ENCODE results near the gene PAK3. TPM values are rescaled to one million over a fixed set of nuclear protein-coding genes. Genes with fewer than 3 reads are reported as not detected.

PAK3 gene
- total RNA-seq, 2 experiments from 2014 or later = 0.17 TPM; not detected in 1

GRCh38 chrX:111159232-111159631 lies 63.2 kb downstream of the PAK3 start:
- no peak overlapping the region for H3K4me3 Mint-ChIP-seq
- ChIA-PET CTCF (no interaction called here), POLR2A (no interaction called here)
- no peaks in the 10 kb centered on the region for H3K36me3 Mint-ChIP-seq (ENCODE audit: low read depth)
- H3K27me3 Mint-ChIP-seq = no peaks in the 10 kb centered on the region
- no peak for DNase-seq
- no peaks in the 10 kb centered on the region for H3K9me3 Mint-ChIP-seq
- H3K27ac Mint-ChIP-seq = no peak overlapping the region
- no peaks in the 10 kb centered on the region for H3K4me1 Mint-ChIP-seq

DNA sequence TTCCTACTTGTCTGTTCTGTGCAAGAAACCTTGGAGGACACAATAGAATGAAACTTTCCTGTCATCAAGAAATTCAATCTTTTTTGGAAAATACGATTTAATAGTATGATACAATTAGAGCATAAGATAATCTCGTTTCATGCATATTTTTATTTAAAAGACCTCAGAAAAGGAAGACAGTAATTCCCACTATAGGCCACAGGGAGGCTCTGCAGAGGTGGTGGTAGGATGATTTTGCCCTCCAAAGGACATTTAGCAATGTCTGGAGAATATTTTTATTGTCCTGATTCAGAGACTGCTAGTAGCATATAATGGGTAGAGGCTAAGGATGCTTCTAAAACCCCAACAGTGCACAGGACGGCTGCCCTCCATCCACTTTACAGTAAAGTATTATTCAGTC lies 68.7 kb downstream of the PAK3 start:
- Mint-ChIP-seq H3K4me1 (peaks cover 3% of the 10 kb centered on the region), H3K36me3 (ENCODE audit: low read depth) (no peaks in the 10 kb centered on the region), H3K27me3 (no peaks in the 10 kb centered on the region), H3K27ac (no peak overlapping the region), H3K9me3 (no peaks in the 10 kb centered on the region), H3K4me3 (no peak overlapping the region)
- CTCF ChIA-PET = no interaction called here
- DNase-seq = no peak
- POLR2A ChIA-PET = no interaction called here

DNA sequence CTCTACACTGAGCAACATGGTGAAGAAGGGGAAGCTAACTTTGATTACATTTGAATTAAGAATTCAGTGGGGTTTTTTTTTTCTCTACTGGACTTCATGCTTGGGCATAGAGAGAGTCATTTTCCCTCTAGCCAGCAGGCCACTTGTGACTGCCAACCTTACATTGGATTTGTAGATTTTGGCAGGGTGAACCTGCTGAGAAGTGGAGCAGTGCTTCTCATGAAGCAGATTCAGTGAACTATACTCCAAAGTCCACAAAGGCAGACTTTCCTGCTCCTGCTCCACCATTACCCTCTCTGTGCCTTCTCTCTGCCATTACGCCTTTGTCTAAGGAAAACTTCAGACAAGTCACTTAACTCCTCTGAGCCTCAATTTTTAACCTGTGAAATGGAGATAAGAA lies 69.9 kb downstream of the PAK3 start:
- CTCF ChIA-PET = no interaction called here
- H3K27ac Mint-ChIP-seq = no peak overlapping the region

GRCh38 chrX:111167334-111167733 lies 71.3 kb downstream of the PAK3 start:
- CTCF ChIA-PET = no interaction called here
- Mint-ChIP-seq H3K9me3 (no peaks in the 10 kb centered on the region), H3K4me3 (no peak overlapping the region), H3K27me3 (no peaks in the 10 kb centered on the region), H3K4me1 (peaks cover 3% of the 10 kb centered on the region), H3K36me3 (ENCODE audit: low read depth) (no peaks in the 10 kb centered on the region), H3K27ac (no peak overlapping the region)
- POLR2A ChIA-PET = no interaction called here
- DNase-seq = no peak

More for the DNA sequence above, 69.9 kb downstream of the PAK3 start:
- Mint-ChIP-seq H3K4me3 (no peak overlapping the region), H3K4me1 (peaks cover 3% of the 10 kb centered on the region), H3K9me3 (no peaks in the 10 kb centered on the region), H3K36me3 (ENCODE audit: low read depth) (no peaks in the 10 kb centered on the region), H3K27me3 (no peaks in the 10 kb centered on the region)
- no peak for DNase-seq
- POLR2A ChIA-PET = no interaction called here

DNA sequence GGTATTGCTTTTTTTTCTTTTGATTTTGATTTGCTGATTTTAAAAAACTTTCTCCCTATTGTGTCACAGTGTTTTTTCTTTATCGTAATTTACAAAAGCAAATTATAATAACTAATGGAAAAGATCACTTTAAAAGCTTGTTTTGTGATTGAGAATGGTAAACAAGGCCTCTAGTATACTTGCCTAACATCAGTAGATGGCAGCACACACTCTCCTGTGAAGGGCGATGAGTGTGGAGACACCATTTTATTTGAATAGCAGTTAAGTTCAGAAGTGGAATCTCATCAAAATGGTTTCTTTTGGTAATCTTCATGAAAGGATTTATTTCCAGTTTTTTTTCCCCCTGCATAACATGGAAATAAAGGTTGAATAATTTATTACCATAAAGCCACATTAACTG lies 72.3 kb downstream of the PAK3 start:
- CTCF ChIA-PET = interaction anchor here (0.5 to 0.6 kb wide), 2 partner anchors 68 to 562 kb away, joined by 3 read pairs; no protein-coding TSS in a partner anchor
- Mint-ChIP-seq H3K4me3 (no peak overlapping the region), H3K9me3 (no peaks in the 10 kb centered on the region), H3K36me3 (ENCODE audit: low read depth) (no peaks in the 10 kb centered on the region), H3K27ac (no peak overlapping the region), H3K27me3 (no peaks in the 10 kb centered on the region), H3K4me1 (peaks cover 3% of the 10 kb centered on the region)
- POLR2A ChIA-PET = no interaction called here
- DNase-seq = no peak

DNA sequence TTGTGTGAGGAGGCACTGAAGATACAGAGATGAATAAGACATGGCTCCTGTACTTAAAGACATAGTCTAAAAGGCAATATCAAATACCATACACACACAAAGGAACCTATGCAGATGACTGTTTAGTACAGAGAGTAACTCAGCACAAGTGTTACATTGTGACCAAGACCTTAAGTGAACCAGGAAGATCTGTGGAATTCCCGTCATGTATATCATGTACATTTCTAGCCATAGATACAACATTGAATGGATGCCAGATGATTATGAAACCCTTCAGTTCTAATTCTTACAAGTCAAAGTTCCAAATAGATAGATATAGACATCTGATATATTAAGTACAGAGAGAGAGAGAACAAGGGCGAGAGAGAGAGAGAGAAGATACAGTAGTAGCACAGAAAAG lies 73.2 kb downstream of the PAK3 start:
- Mint-ChIP-seq H3K4me1 (peaks cover 3% of the 10 kb centered on the region), H3K36me3 (ENCODE audit: low read depth) (no peaks in the 10 kb centered on the region), H3K4me3 (no peak overlapping the region), H3K27ac (no peak overlapping the region), H3K9me3 (no peaks in the 10 kb centered on the region), H3K27me3 (no peaks in the 10 kb centered on the region)
- ChIA-PET CTCF (no interaction called here), POLR2A (no interaction called here)
- no peak for DNase-seq

DNA sequence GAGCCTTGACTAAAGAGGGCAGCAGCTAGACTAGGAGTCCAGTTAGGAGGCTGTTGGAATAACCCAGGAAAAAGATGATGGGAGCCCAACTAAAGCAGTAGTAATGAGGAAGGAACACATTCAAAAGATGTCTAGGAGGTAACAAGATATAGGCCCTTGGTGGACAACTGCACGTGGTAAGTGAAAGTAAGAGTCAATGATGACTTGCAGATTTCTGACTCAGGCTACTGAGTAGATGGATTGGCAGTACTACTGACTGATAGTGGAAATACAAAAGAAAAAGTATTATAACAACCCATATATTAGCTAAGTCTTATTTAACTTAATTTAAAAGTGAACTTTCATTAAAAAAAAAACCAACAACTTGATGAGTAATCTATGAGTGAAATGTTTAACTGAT lies 74.0 kb downstream of the PAK3 start:
- Mint-ChIP-seq H3K4me1 (peaks cover 3% of the 10 kb centered on the region), H3K9me3 (no peaks in the 10 kb centered on the region), H3K27me3 (no peaks in the 10 kb centered on the region), H3K4me3 (no peak overlapping the region), H3K27ac (no peak overlapping the region), H3K36me3 (ENCODE audit: low read depth) (no peaks in the 10 kb centered on the region)
- no peak for DNase-seq
- CTCF ChIA-PET = no interaction called here
- POLR2A ChIA-PET = no interaction called here

- CTCF ChIA-PET = interaction anchor here (0.7 kb wide), 1 partner anchor 29 kb away, joined by 4 read pairs; no protein-coding TSS in a partner anchor
- no peaks in the 10 kb centered on the region for H3K9me3 Mint-ChIP-seq
- no peaks in the 10 kb centered on the region for H3K36me3 Mint-ChIP-seq (ENCODE audit: low read depth)
- no peaks in the 10 kb centered on the region for H3K4me1 Mint-ChIP-seq
- DNase-seq = no peak
- H3K27ac Mint-ChIP-seq = no peak overlapping the region
- no peak overlapping the region for H3K4me3 Mint-ChIP-seq
- peaks cover 2% of the 10 kb centered on the region for H3K27me3 Mint-ChIP-seq
- POLR2A ChIA-PET = no interaction called here
Measured at GRCh38 chrX:111180750-111181240, 84.8 kb downstream of the PAK3 start.

- no peaks in the 10 kb centered on the region for H3K9me3 Mint-ChIP-seq
- H3K4me3 Mint-ChIP-seq = no peak overlapping the region
- no peak for DNase-seq
- H3K27me3 Mint-ChIP-seq = peaks cover 2% of the 10 kb centered on the region
- H3K36me3 Mint-ChIP-seq (ENCODE audit: low read depth) = no peaks in the 10 kb centered on the region
- no peak overlapping the region for H3K27ac Mint-ChIP-seq
- ChIA-PET POLR2A (no interaction called here), CTCF (no interaction called here)
- H3K4me1 Mint-ChIP-seq = no peaks in the 10 kb centered on the region
Measured at GRCh38 chrX:111181951-111182350, 86.0 kb downstream of the PAK3 start.

DNA sequence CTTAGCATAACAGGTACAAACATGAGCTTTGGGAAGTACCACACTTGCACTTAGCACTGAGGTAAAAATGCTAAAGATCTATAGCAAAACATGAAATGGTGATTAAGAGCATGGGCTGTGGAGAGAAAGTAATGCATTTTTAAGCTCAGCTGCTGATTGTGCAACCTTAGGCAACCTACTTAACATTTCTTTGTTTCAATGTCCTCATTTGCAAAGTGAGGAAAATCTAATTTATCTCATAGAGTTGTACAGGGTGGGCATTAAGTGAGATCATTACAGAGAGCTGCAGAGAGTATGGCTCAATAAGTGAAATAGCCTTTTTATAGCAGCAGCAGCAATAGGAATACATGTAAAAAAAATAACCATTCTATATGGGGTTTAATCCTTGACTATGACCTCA lies 87.0 kb downstream of the PAK3 start:
- H3K36me3 Mint-ChIP-seq (ENCODE audit: low read depth) = no peaks in the 10 kb centered on the region
- H3K27me3 Mint-ChIP-seq = peaks cover 2% of the 10 kb centered on the region
- no peaks in the 10 kb centered on the region for H3K9me3 Mint-ChIP-seq
- H3K4me1 Mint-ChIP-seq = no peaks in the 10 kb centered on the region
- POLR2A ChIA-PET = no interaction called here
- CTCF ChIA-PET = no interaction called here
- H3K4me3 Mint-ChIP-seq = no peak overlapping the region
- no peak for DNase-seq
- H3K27ac Mint-ChIP-seq = no peak overlapping the region

DNA sequence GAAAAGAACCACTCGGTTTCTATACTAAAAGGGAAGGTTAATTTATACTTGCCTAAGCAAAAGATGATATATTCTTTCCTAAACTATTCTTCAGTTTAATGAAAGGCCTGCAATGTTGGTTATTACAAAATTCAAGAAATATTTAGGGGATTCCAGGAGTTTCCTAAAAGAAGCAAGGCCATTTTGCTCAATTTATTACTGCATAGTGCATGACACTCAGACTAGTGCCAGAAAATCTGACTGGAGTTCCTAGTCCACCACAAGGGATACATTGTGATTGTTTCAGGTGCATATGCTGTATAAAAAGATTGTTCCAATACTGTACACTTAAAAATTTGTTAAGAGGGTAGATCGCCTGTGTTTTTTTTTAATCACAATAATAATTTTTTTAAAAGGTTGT lies 95.6 kb downstream of the PAK3 start:
- ChIA-PET CTCF (no interaction called here), POLR2A (no interaction called here)
- no peaks in the 10 kb centered on the region for H3K36me3 Mint-ChIP-seq (ENCODE audit: low read depth)
- no peak overlapping the region for H3K27ac Mint-ChIP-seq
- no peaks in the 10 kb centered on the region for H3K9me3 Mint-ChIP-seq
- H3K27me3 Mint-ChIP-seq = no peaks in the 10 kb centered on the region
- no peak for DNase-seq
- H3K4me3 Mint-ChIP-seq = no peak overlapping the region
- H3K4me1 Mint-ChIP-seq = no peaks in the 10 kb centered on the region

GRCh38 chrX:111199505-111199904 lies 103.5 kb downstream of the PAK3 start:
- H3K9me3 Mint-ChIP-seq = no peaks in the 10 kb centered on the region
- H3K27me3 Mint-ChIP-seq = no peaks in the 10 kb centered on the region
- ChIA-PET CTCF (no interaction called here), POLR2A (no interaction called here)
- H3K27ac Mint-ChIP-seq = no peak overlapping the region
- H3K4me1 Mint-ChIP-seq = no peaks in the 10 kb centered on the region
- DNase-seq = no peak
- no peaks in the 10 kb centered on the region for H3K36me3 Mint-ChIP-seq (ENCODE audit: low read depth)
- no peak overlapping the region for H3K4me3 Mint-ChIP-seq

- no peaks in the 10 kb centered on the region for H3K27me3 Mint-ChIP-seq
- CTCF ChIA-PET = no interaction called here
- H3K4me3 Mint-ChIP-seq = no peak overlapping the region
- no peaks in the 10 kb centered on the region for H3K9me3 Mint-ChIP-seq
- no peak overlapping the region for H3K27ac Mint-ChIP-seq
- H3K36me3 Mint-ChIP-seq (ENCODE audit: low read depth) = no peaks in the 10 kb centered on the region
- POLR2A ChIA-PET = no interaction called here
- DNase-seq = no peak
- H3K4me1 Mint-ChIP-seq = no peaks in the 10 kb centered on the region
Measured at GRCh38 chrX:111200327-111200726, 104.3 kb downstream of the PAK3 start.

DNA sequence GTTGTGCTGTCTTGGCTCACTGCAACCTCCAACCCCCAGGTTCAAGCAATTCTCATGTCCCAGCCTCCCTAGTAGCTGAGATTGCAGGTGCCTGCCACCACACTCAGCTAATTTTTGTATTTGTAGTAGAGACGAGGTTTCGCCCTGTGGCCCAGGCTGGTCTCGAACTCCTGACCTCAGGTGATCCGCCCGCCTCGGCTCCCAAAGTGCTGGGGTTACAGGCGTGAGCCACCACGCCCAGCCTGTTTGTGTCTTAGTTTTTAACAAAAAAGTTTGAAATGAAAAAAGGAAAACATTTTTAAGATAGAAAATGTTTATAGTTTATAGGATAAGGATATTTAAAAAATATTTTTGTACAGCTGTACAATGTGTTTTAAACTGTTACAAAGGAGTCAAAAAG lies 111.9 kb downstream of the PAK3 start:
- ChIA-PET POLR2A (no interaction called here), CTCF (no interaction called here)
- Mint-ChIP-seq H3K27ac (no peak overlapping the region), H3K9me3 (no peaks in the 10 kb centered on the region), H3K36me3 (ENCODE audit: low read depth) (no peaks in the 10 kb centered on the region), H3K4me3 (no peak overlapping the region), H3K27me3 (no peaks in the 10 kb centered on the region), H3K4me1 (no peaks in the 10 kb centered on the region)
- DNase-seq = no peak
